HepG2 (cell line): ENCODE results near the gene TAS2R1. TPM values are rescaled to one million over a fixed set of nuclear protein-coding genes. Genes with fewer than 3 reads are reported as not detected.

Source experiments
- ATAC-seq: fragments of 200-7000 bp; cut with Tn5 transposase; 3 replicates; pipeline ENCODE4 v1.9.1; 2020; ENCODE audit warnings: mild to moderate bottlenecking, moderate library complexity
- BruUV-seq: library from RNA; stranded (reverse); fragments of 400-500 nt; replicated peaks from 2 replicates; lab custom pipeline; 2021; lab: Mats Ljungman, UMichigan
- CTCF ChIA-PET: fragments of 300-600 bp; formaldehyde crosslinking; extraction: SDS; loops from one replicate; lab custom pipeline; 2021; ENCODE audit warnings: low total read pairs, inconsistent platforms, low intra/inter-chr PET ratio; lab: Yijun Ruan, JAX
- POLR2A ChIA-PET: fragments of 350-600 bp; sonication (Branson Sonifier 250); formaldehyde crosslinking; loops from one replicate; lab custom pipeline; 2020; ENCODE audit warnings: antibody characterized with exemption, inconsistent platforms; lab: Yijun Ruan, JAX
- DNase-seq: peaks from one replicate; pipeline ENCODE4 v3.0.0-alpha.2; 2015; ENCODE audit warnings: low spot score
- FAIRE-seq: peaks from 3 replicates; lab custom pipeline; 2011; peaks lifted over from hg19 to GRCh38; lab: Jason Lieb, UNC
- H2AFZ ChIP-seq: one replicate; pipeline ENCODE4 v1.6.1; 2011; ENCODE audit warnings: low read length, inconsistent platforms
- H3K27ac ChIP-seq: fragments of 300-600 bp; 3 replicates; pipeline ENCODE4 v1.8.0; 2011; ENCODE audit warnings: mixed run types, mild to moderate bottlenecking, mixed read lengths, low read length, inconsistent platforms; ENCODE audit not compliant: insufficient read depth; ENCODE audit errors: extremely low read length
- H3K27me3 ChIP-seq, 2 experiments: fragments of 200-600 bp in 1 of 2; 2 replicates in 1 of 2; 3 replicates in 1 of 2; pipeline versions ENCODE4 v1.6.0 to v1.8.0; 2011; ENCODE audit warnings: low read length in 2 of 2, mild to moderate bottlenecking in 2 of 2, moderate library complexity in 2 of 2, inconsistent platforms in 1 of 2; ENCODE audit not compliant: insufficient read depth in 2 of 2, control insufficient read depth in 1 of 2
- H3K36me3 ChIP-seq, 2 experiments: fragments of 200-600 bp in 1 of 2; replicated peaks in 1 of 2; 2 replicates in 1 of 2; 3 replicates in 1 of 2; pipeline versions ENCODE4 v1.5.1 to v1.8.0; 2011; ENCODE audit warnings: low read length in 2 of 2, inconsistent platforms in 1 of 2; ENCODE audit not compliant: insufficient read depth in 2 of 2, control insufficient read depth in 1 of 2
- H3K4me1 ChIP-seq: 2 replicates; pipeline ENCODE4 v1.5.1; 2012; ENCODE audit warnings: low read length, inconsistent platforms; ENCODE audit not compliant: insufficient read depth
- H3K4me2 ChIP-seq: 2 replicates; pipeline ENCODE4 v1.6.0; 2011; ENCODE audit warnings: low read depth, low read length, inconsistent platforms
- H3K4me3 ChIP-seq, 3 experiments: fragments of 200-600 bp in 1 of 3; sonication (generic), shearing (Covaris generic) in 1 of 3; replicated peaks in 1 of 3; 2 replicates each; pipeline ENCODE4 v1.5.1; 2011 to 2016; ENCODE audit warnings: low read length in 3 of 3, inconsistent platforms in 2 of 3, low read depth in 2 of 3, mild to moderate bottlenecking in 2 of 3, control low read depth in 1 of 3, mixed read lengths in 1 of 3; ENCODE audit not compliant: insufficient read depth in 1 of 3
- H3K79me2 ChIP-seq: one replicate; pipeline ENCODE4 v1.6.1; 2011; ENCODE audit warnings: low read length, inconsistent platforms; ENCODE audit not compliant: insufficient read depth
- H3K9ac ChIP-seq: 2 replicates; pipeline ENCODE4 v1.6.0; 2011; ENCODE audit warnings: mild to moderate bottlenecking, low read depth, low read length, inconsistent platforms; ENCODE audit not compliant: insufficient read depth
- H3K9me3 ChIP-seq: 2 replicates; pipeline ENCODE4 v1.5.1; 2012; ENCODE audit warnings: mild to moderate bottlenecking, low read length
- H4K20me1 ChIP-seq: 2 replicates; pipeline ENCODE4 v1.6.0; 2011; ENCODE audit warnings: inconsistent platforms, mild to moderate bottlenecking, low read length, moderate library complexity; ENCODE audit not compliant: insufficient read depth
- HCFC1 ChIP-seq: fragments of 150-350 bp; IDR thresholded peaks from 2 replicates; pipeline ENCODE4 v1.6.1; 2014; ENCODE audit warnings: low read depth, low read length
- HNRNPLL ChIP-seq: fragments of 200-400 bp; formaldehyde crosslinking; IDR thresholded peaks from 2 replicates; pipeline ENCODE4 v1.6.1; 2017; ENCODE audit warnings: mild to moderate bottlenecking, low read depth, low read length; ENCODE audit not compliant: poor library complexity, severe bottlenecking
- IRF2 ChIP-seq: IDR thresholded peaks from 2 replicates; pipeline ENCODE4 v1.6.1; 2018; ENCODE audit warnings: missing genetic modification reagents, missing compliant biosample characterization
- ZBTB43 ChIP-seq: sonication (generic); formaldehyde crosslinking; conservative IDR thresholded peaks from 2 replicates; pipeline ENCODE4 v1.4.0; 2020; ENCODE audit warnings: missing genetic modification reagents
- ZBTB44 ChIP-seq: sonication (generic); formaldehyde crosslinking; IDR thresholded peaks from 2 replicates; pipeline ENCODE4 v1.4.0; 2020; ENCODE audit warnings: missing genetic modification reagents
- ZNF317 ChIP-seq: sonication (generic); formaldehyde crosslinking; IDR thresholded peaks from 2 replicates; pipeline ENCODE4 v1.5.0; 2020; ENCODE audit warnings: mild to moderate bottlenecking, missing genetic modification reagents
- ZNF883 ChIP-seq: sonication (generic); formaldehyde crosslinking; IDR thresholded peaks from 2 replicates; pipeline ENCODE4 v1.5.1; 2020; ENCODE audit warnings: mild to moderate bottlenecking, missing genetic modification reagents; ENCODE audit errors: not compliant biosample characterization
- WGBS: methylation state at CpG from one replicate; pipeline ENCODE4 v1.1.6; 2017; ENCODE audit warnings: low lambda C conversion rate; 5-methylcytosine and 5-hydroxymethylcytosine counted together
- in situ Hi-C: cut with HindIII; loops from 2 replicates; pipeline ENCODE4 v1.10.0; 2017; ENCODE audit warnings: low pct_unique_long_range_greater_than_20kb; ENCODE audit not compliant: extremely low pct_ligation_motif_present
- intact Hi-C: fragments of 100-400 bp; cut with micrococcal nuclease; formaldehyde crosslinking; loops from one replicate; pipeline ENCODE4 v1.10.0; 2022; ENCODE audit not compliant: unreplicated experiment
- polyA plus RNA-seq, 8 experiments: library from polyadenylated mRNA; depleted of rRNA in 3 of 8; stranded (reverse) in 7 of 8; unstranded in 1 of 8; fragments of >200 nt; fragmentation: Illumina TruSeq in 4 of 8; extraction: Trizol in 4 of 8; gene quantifications; 2 replicates each; pipeline versions ENCODE4 v1.2.1 to v1.2.3, GENCODE V29; 2011 to 2016; ENCODE audit warnings: low read depth in 4 of 8, missing spikeins in 1 of 8, mixed read lengths in 1 of 8; ENCODE audit not compliant: insufficient read depth in 1 of 8
- total RNA-seq, 5 experiments: library from RNA; depleted of rRNA; stranded (reverse); fragments of >200 nt; fragmentation: Illumina TruSeq; extraction: Trizol; gene quantifications; 2 replicates each; pipeline ENCODE4 v1.2.3, GENCODE V29; 2016; ENCODE audit warnings: low read depth in 1 of 5
- TF ChIP-seq, protein P1 (sequence below): sonication (generic); formaldehyde crosslinking; IDR thresholded peaks from 2 replicates; pipeline ENCODE4 v1.4.0; 2020; ENCODE audit warnings: low read depth, missing genetic modification reagents

TAS2R1 gene
- total and polyA plus RNA-seq, 2 of the 13 experiments (the other 11 are each of a cell fraction or from before 2014, with no cell fraction given): not detected

DNA sequence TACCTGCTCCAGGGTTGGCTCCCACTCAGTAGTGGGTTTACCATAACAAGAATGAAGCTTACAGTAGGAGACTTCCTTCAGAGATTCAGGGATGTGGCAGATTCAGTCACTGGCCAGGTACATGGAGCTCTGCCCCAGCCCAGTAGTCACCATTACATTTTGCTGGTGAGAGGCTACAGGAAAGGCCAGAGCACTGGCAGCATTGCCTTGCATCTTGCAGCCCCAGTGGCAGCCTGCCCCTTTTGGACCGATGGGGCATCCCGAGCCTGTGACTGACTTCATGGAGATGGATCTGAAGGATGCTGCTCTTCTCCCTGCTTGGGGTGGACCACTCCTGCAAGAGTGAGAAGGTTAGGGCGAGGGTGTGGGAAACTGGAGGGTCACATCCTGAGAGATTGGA is 16.8 kb downstream of the TAS2R1 start:
- H3K27me3 ChIP-seq: no peaks in the 10 kb centered on the region
- no peaks in the 10 kb centered on the region for H3K9me3 ChIP-seq
- intact Hi-C loops (no loop called here), in situ Hi-C loops (no loop called here)
- no peaks in the 10 kb centered on the region for H3K4me1 ChIP-seq
- no peak for DNase-seq
- no TSS peak for BruUV-seq
- ATAC-seq: no peak
- no peak overlapping the region for H3K9ac ChIP-seq
- no peak overlapping the region for H3K27ac ChIP-seq
- no peaks in the 10 kb centered on the region for H4K20me1 ChIP-seq
- no peak overlapping the region for H3K4me2 ChIP-seq
- 5% methylated on average over 2 of the region's 3 CpGs for WGBS
- H3K79me2 ChIP-seq: no peaks in the 10 kb centered on the region
- no peak for FAIRE-seq
- TF ChIP-seq HNRNPLL (no peak), ZNF883 (CRISPR knock-in tag) (no peak), IRF2 (CRISPR knock-in tag) (no peak), ZBTB43 (CRISPR knock-in tag) (no peak), HCFC1 (no peak), ZBTB44 (CRISPR knock-in tag) (no peak), ZNF317 (CRISPR knock-in tag) (no peak)
- TF ChIP-seq, protein P1, sequence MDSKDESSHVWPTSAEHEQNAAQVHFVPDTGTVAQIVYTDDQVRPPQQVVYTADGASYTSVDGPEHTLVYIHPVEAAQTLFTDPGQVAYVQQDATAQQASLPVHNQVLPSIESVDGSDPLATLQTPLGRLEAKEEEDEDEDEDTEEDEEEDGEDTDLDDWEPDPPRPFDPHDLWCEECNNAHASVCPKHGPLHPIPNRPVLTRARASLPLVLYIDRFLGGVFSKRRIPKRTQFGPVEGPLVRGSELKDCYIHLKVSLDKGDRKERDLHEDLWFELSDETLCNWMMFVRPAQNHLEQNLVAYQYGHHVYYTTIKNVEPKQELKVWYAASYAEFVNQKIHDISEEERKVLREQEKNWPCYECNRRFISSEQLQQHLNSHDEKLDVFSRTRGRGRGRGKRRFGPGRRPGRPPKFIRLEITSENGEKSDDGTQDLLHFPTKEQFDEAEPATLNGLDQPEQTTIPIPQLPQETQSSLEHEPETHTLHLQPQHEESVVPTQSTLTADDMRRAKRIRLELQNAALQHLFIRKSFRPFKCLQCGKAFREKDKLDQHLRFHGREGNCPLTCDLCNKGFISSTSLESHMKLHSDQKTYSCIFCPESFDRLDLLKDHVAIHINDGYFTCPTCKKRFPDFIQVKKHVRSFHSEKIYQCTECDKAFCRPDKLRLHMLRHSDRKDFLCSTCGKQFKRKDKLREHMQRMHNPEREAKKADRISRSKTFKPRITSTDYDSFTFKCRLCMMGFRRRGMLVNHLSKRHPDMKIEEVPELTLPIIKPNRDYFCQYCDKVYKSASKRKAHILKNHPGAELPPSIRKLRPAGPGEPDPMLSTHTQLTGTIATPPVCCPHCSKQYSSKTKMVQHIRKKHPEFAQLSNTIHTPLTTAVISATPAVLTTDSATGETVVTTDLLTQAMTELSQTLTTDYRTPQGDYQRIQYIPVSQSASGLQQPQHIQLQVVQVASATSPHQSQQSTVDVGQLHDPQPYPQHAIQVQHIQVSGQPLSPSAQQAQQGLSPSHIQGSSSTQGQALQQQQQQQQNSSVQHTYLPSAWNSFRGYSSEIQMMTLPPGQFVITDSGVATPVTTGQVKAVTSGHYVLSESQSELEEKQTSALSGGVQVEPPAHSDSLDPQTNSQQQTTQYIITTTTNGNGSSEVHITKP: no peak
- H2AFZ ChIP-seq: no peak overlapping the region
- POLR2A ChIA-PET: no interaction called here
- no peaks in the 10 kb centered on the region for H3K36me3 ChIP-seq
- no peak overlapping the region for H3K4me3 ChIP-seq
- CTCF ChIA-PET: no interaction called here
